HL-60 (cell line): ENCODE measurements around the gene ZSWIM4.

Experiments used
- DNase-seq, 2 experiments: peaks; one replicate each; pipeline ENCODE4 v3.0.0-alpha.2; 2010 to 2020; ENCODE audit warnings: low read depth in 1 of 2, low spot score in 1 of 2
- H3K27ac ChIP-seq: fragments of 250-450 bp; sonication (Bioruptor Pico); replicated peaks from 2 replicates; pipeline ENCODE4 v1.5.1; 2020; ENCODE audit warnings: mild to moderate bottlenecking, moderate library complexity
- H3K27me3 ChIP-seq: fragments of 250-450 bp; sonication (Bioruptor Pico); 2 replicates; pipeline ENCODE4 v1.5.1; 2021; ENCODE audit warnings: mild to moderate bottlenecking, moderate library complexity; ENCODE audit not compliant: insufficient read depth, poor library complexity, severe bottlenecking
- H3K4me3 ChIP-seq: replicated peaks from 2 replicates; pipeline ENCODE4 v1.5.1; 2011; ENCODE audit warnings: mild to moderate bottlenecking, control low read depth, low read length; ENCODE audit not compliant: insufficient read depth
- CTCF ChIP-seq: IDR thresholded peaks from one replicate; pipeline ENCODE4 v1.5.1; 2011; ENCODE audit warnings: low read length, control low read depth, inconsistent platforms; ENCODE audit not compliant: insufficient read depth
- GABPA ChIP-seq: IDR thresholded peaks from 2 replicates; pipeline ENCODE4 v1.6.1; 2012; ENCODE audit warnings: low read depth
- POLR2AphosphoS5 ChIP-seq: IDR thresholded peaks from 2 replicates; pipeline ENCODE4 v1.6.1; 2012; ENCODE audit warnings: low read depth
- REST ChIP-seq: IDR thresholded peaks from 2 replicates; pipeline ENCODE4 v1.6.1; 2012; ENCODE audit warnings: low read depth; ENCODE audit not compliant: insufficient replicate concordance
- SPI1 ChIP-seq: IDR thresholded peaks from 2 replicates; pipeline ENCODE4 v1.6.1; 2012; ENCODE audit warnings: low read depth, mild to moderate bottlenecking, borderline replicate concordance

The ZSWIM4 gene

GRCh38 chr19:13865571-13866462 lies 70.6 kb downstream of the ZSWIM4 start:
- DNase-seq = no peak
- TF ChIP-seq POLR2AphosphoS5 = no peak
- TF ChIP-seq REST = no peak
- TF ChIP-seq SPI1 = no peak
- TF ChIP-seq CTCF = no peak
- TF ChIP-seq GABPA = no peak
- no peak overlapping the region for H3K27ac ChIP-seq
- peaks cover 18% of the 10 kb centered on the region for H3K27me3 ChIP-seq
- H3K4me3 ChIP-seq = peak overlapping the region; percentile 41

GRCh38 chr19:13866463-13867046 lies 71.3 kb downstream of the ZSWIM4 start:
- Histone ChIP-seq H3K27ac (no peak overlapping the region), H3K27me3 (peaks cover 18% of the 10 kb centered on the region), H3K4me3 (no peak overlapping the region)
- TF ChIP-seq GABPA (no peak), SPI1 (no peak), CTCF (no peak), REST (no peak), POLR2AphosphoS5 (no peak)
- no peak for DNase-seq

GRCh38 chr19:13868663-13869062 lies 73.4 kb downstream of the ZSWIM4 start:
- Histone ChIP-seq H3K4me3 (no peak overlapping the region), H3K27ac (no peak overlapping the region), H3K27me3 (peaks cover 18% of the 10 kb centered on the region)
- TF ChIP-seq REST = no peak
- no peak for TF ChIP-seq POLR2AphosphoS5
- TF ChIP-seq SPI1 = no peak
- no peak for TF ChIP-seq CTCF
- TF ChIP-seq GABPA = no peak
- no peak for DNase-seq
